ENCODE results near the gene CAPN12.
"Not testable (repeated sequence)": the region's sequence is repeated elsewhere in the genome, so short reads cannot be mapped to it uniquely, and the experiment has no call there.

Gene CAPN12

GRCh38 chr19:38788478-38789243, 44.4 kb upstream of the CAPN12 start, which contains the start of gene LGALS7B:
LGALS7B (plus strand) TSS chr19:38789200; CDS start chr19:38789227, 27 bp downstream.
- DNase-seq (ENCODE audit: low read depth), result peak; percentile 28
- no peak for TF ChIP-seq CTCF (IDR thresholded peaks at IDR 0.05; ENCODE audit: insufficient read depth, low read depth, low read length, missing control alignments)
- peak within 1 kb of the TSS; percentile 32 for H3K4me3 ChIP-seq (ENCODE audit: low read length)

- no peak for TF ChIP-seq CTCF (IDR thresholded peaks at IDR 0.05; ENCODE audit: insufficient read depth, low read depth, low read length, missing control alignments)
- DNase-seq (ENCODE audit: low read depth), result peak; percentile 91
- H3K4me3 ChIP-seq (ENCODE audit: low read length), result no peak overlapping the region
Observed at GRCh38 chr19:38786572-38787265, 42.4 kb upstream of the CAPN12 start.

GRCh38 chr19:38786061-38786460, 41.8 kb upstream of the CAPN12 start:
- H3K4me3 ChIP-seq (ENCODE audit: low read length); DNase-seq (ENCODE audit: low read depth): not testable (repeated sequence)

- TF ChIP-seq CTCF (IDR thresholded peaks at IDR 0.05; ENCODE audit: insufficient read depth, low read depth, low read length, missing control alignments), result no peak
- H3K4me3 ChIP-seq (ENCODE audit: low read length), result no peak overlapping the region
- DNase-seq (ENCODE audit: low read depth), result no peak
Observed at GRCh38 chr19:38785187-38785699, 41.0 kb upstream of the CAPN12 start.

GRCh38 chr19:38784224-38784623, 40.0 kb upstream of the CAPN12 start:
- no peak for DNase-seq (ENCODE audit: low read depth)
- TF ChIP-seq CTCF (IDR thresholded peaks at IDR 0.05; ENCODE audit: insufficient read depth, low read depth, low read length, missing control alignments), result no peak
- H3K4me3 ChIP-seq (ENCODE audit: low read length), result no peak overlapping the region

GRCh38 chr19:38782212-38782611, 37.9 kb upstream of the CAPN12 start:
- DNase-seq (ENCODE audit: low read depth); H3K4me3 ChIP-seq (ENCODE audit: low read length): not testable (repeated sequence)

- H3K4me3 ChIP-seq (ENCODE audit: low read length), result no peak overlapping the region
- TF ChIP-seq CTCF (IDR thresholded peaks at IDR 0.05; ENCODE audit: insufficient read depth, low read depth, low read length, missing control alignments), result no peak
- no peak for DNase-seq (ENCODE audit: low read depth)
Observed at GRCh38 chr19:38781058-38781457, 36.8 kb upstream of the CAPN12 start.

Data from epithelial cell of esophagus (primary cell).